Measurements from ENCODE around the gene RAB5A.
A peak's percentile ranks its signal among the peaks of the same experiment; 100 is the strongest.
"Not testable (repeated sequence)": the region's sequence is repeated elsewhere in the genome, so short reads cannot be mapped to it uniquely, and the experiment has no call there.

Gene RAB5A

GRCh38 chr3:19947549-19948225 is 790 bp downstream of the RAB5A start:
- peak; percentile 28 for DNase-seq (ENCODE audit: low read depth)

GRCh38 chr3:19948226-19948591 is 1.3 kb downstream of the RAB5A start:
- DNase-seq (ENCODE audit: low read depth), result no peak

GRCh38 chr3:19950316-19950715 is 3.4 kb downstream of the RAB5A start:
- no peak for DNase-seq (ENCODE audit: low read depth)

GRCh38 chr3:19954676-19955075 is 7.8 kb downstream of the RAB5A start:
- DNase-seq (ENCODE audit: low read depth), result no peak

GRCh38 chr3:19957354-19957753 is 10.5 kb downstream of the RAB5A start:
- DNase-seq (ENCODE audit: low read depth), result not testable (repeated sequence)

GRCh38 chr3:19959505-19959904 is 12.6 kb downstream of the RAB5A start:
- DNase-seq (ENCODE audit: low read depth), result no peak

GRCh38 chr3:19960696-19961095 is 13.8 kb downstream of the RAB5A start:
- no peak for DNase-seq (ENCODE audit: low read depth)

- no peak for DNase-seq (ENCODE audit: low read depth)
Observed at GRCh38 chr3:19961960-19962359, 15.1 kb downstream of the RAB5A start.

- no peak for DNase-seq (ENCODE audit: low read depth)
Observed at GRCh38 chr3:19967208-19967607, 20.3 kb downstream of the RAB5A start.

GRCh38 chr3:19967812-19968211 is 20.9 kb downstream of the RAB5A start:
- no peak for DNase-seq (ENCODE audit: low read depth)

- DNase-seq (ENCODE audit: low read depth), result no peak
Observed at GRCh38 chr3:19970327-19970726, 23.4 kb downstream of the RAB5A start.

- peak; percentile 55 for DNase-seq (ENCODE audit: low read depth)
Observed at GRCh38 chr3:19972054-19972453, 25.2 kb downstream of the RAB5A start.

- not testable (repeated sequence) for DNase-seq (ENCODE audit: low read depth)
Observed at GRCh38 chr3:19988904-19989303, 42.0 kb downstream of the RAB5A start.

- DNase-seq (ENCODE audit: low read depth), result peak; percentile 41
Observed at GRCh38 chr3:19994796-19995195, 47.9 kb downstream of the RAB5A start.

GRCh38 chr3:19997502-19997901 is 50.6 kb downstream of the RAB5A start:
- DNase-seq (ENCODE audit: low read depth), result no peak

- DNase-seq (ENCODE audit: low read depth), result no peak
Observed at GRCh38 chr3:20001932-20002331, 55.0 kb downstream of the RAB5A start.

GRCh38 chr3:20007960-20008359 is 61.1 kb downstream of the RAB5A start:
- no peak for DNase-seq (ENCODE audit: low read depth)

GRCh38 chr3:20008646-20009045 is 61.7 kb downstream of the RAB5A start:
- DNase-seq (ENCODE audit: low read depth), result no peak

GRCh38 chr3:20012164-20012563 is 65.3 kb downstream of the RAB5A start, which contains the start of gene PP2D1:
TSS of gene PP2D1 (minus strand) at chr3:20012264. CDS start at chr3:20012072, 192 bp downstream.
- peak; percentile 6 for DNase-seq (ENCODE audit: low read depth)

- no peak for DNase-seq (ENCODE audit: low read depth)
Observed at GRCh38 chr3:20013396-20013795, 66.5 kb downstream of the RAB5A start.

- DNase-seq (ENCODE audit: low read depth), result no peak
Observed at GRCh38 chr3:20015525-20015924, 68.6 kb downstream of the RAB5A start.

GRCh38 chr3:20016076-20016475 is 69.2 kb downstream of the RAB5A start:
- not testable (repeated sequence) for DNase-seq (ENCODE audit: low read depth)

GRCh38 chr3:20022954-20023622 is 76.2 kb downstream of the RAB5A start:
- no peak for DNase-seq (ENCODE audit: low read depth)
